ENCODE results near the gene CHEK2. TPM values are rescaled to one million over a fixed set of nuclear protein-coding genes. Genes with fewer than 3 reads are reported as not detected.
"Not testable (repeated sequence)": the region's sequence is repeated elsewhere in the genome, so short reads cannot be mapped to it uniquely, and the experiment has no call there.

The CHEK2 gene
- total RNA-seq, 2 donors from 2014 or later, result 7.5 to 8.3 TPM

- no peaks in the 10 kb centered on the region for H3K9me3 ChIP-seq (ENCODE audit: control insufficient read depth, low read length, poor library complexity, severe bottlenecking)
- H3K4me1 Mint-ChIP-seq, result no peaks in the 10 kb centered on the region
- ATAC-seq (no peak), DNase-seq (no peak)
- no peaks in the 10 kb centered on the region for H3K36me3 Mint-ChIP-seq (ENCODE audit: low read depth)
- H3K27me3 Mint-ChIP-seq, result no peaks in the 10 kb centered on the region
- H3K4me3 Mint-ChIP-seq, result no peak overlapping the region
- peak overlapping the region; percentile 60 for H3K27ac Mint-ChIP-seq
These were observed 38.2 kb downstream of the CHEK2 start for GRCh38 chr22:28703436-28703835.

- Mint-ChIP-seq H3K4me3 (no peak overlapping the region), H3K4me1 (no peaks in the 10 kb centered on the region), H3K36me3 (ENCODE audit: low read depth) (no peaks in the 10 kb centered on the region), H3K27me3 (no peaks in the 10 kb centered on the region), H3K27ac (no peak overlapping the region)
- no peaks in the 10 kb centered on the region for H3K9me3 ChIP-seq (ENCODE audit: control insufficient read depth, low read length, poor library complexity, severe bottlenecking)
- ATAC-seq, result no peak
- no peak for DNase-seq
These were observed 38.7 kb downstream of the CHEK2 start for GRCh38 chr22:28702891-28703290.

- not testable (repeated sequence) for DNase-seq; ATAC-seq; H3K36me3 Mint-ChIP-seq (ENCODE audit: low read depth); H3K27ac Mint-ChIP-seq; H3K9me3 ChIP-seq (ENCODE audit: control insufficient read depth, low read length, poor library complexity, severe bottlenecking); H3K4me1 Mint-ChIP-seq; H3K4me3 Mint-ChIP-seq; H3K27me3 Mint-ChIP-seq
These were observed 48.4 kb downstream of the CHEK2 start for GRCh38 chr22:28693041-28693760.

GRCh38 chr22:28689796-28690195, 51.8 kb downstream of the CHEK2 start:
- not testable (repeated sequence) for H3K27me3 Mint-ChIP-seq; ATAC-seq; H3K4me1 Mint-ChIP-seq; H3K27ac Mint-ChIP-seq; DNase-seq; H3K4me3 Mint-ChIP-seq; H3K9me3 ChIP-seq (ENCODE audit: control insufficient read depth, low read length, poor library complexity, severe bottlenecking); H3K36me3 Mint-ChIP-seq (ENCODE audit: low read depth)

GRCh38 chr22:28682966-28683365, 58.7 kb downstream of the CHEK2 start:
- not testable (repeated sequence) for H3K9me3 ChIP-seq (ENCODE audit: control insufficient read depth, low read length, poor library complexity, severe bottlenecking); H3K36me3 Mint-ChIP-seq (ENCODE audit: low read depth); H3K4me1 Mint-ChIP-seq; ATAC-seq; H3K27ac Mint-ChIP-seq; H3K4me3 Mint-ChIP-seq; DNase-seq
- H3K27me3 Mint-ChIP-seq, result peaks cover 28% of the 10 kb centered on the region

GRCh38 chr22:28680813-28681490, 60.7 kb downstream of the CHEK2 start:
- not testable (repeated sequence) for H3K4me3 Mint-ChIP-seq; DNase-seq; H3K9me3 ChIP-seq (ENCODE audit: control insufficient read depth, low read length, poor library complexity, severe bottlenecking); H3K4me1 Mint-ChIP-seq; H3K36me3 Mint-ChIP-seq (ENCODE audit: low read depth); ATAC-seq; H3K27ac Mint-ChIP-seq
- peaks cover 30% of the 10 kb centered on the region for H3K27me3 Mint-ChIP-seq

GRCh38 chr22:28679611-28680287, 61.9 kb downstream of the CHEK2 start, which contains the start of gene TTC28:
Gene TTC28 (minus strand): TSS chr22:28679840. CDS start chr22:28679723, 117 bp downstream.
- Mint-ChIP-seq H3K27me3 (peaks cover 41% of the 10 kb centered on the region), H3K4me3 (peak within 1 kb of the TSS; percentile 88), H3K27ac (peak within 1 kb of the TSS; percentile 61)
- not testable (repeated sequence) for H3K36me3 Mint-ChIP-seq (ENCODE audit: low read depth); H3K9me3 ChIP-seq (ENCODE audit: control insufficient read depth, low read length, poor library complexity, severe bottlenecking); ATAC-seq; H3K4me1 Mint-ChIP-seq
- DNase-seq, result peak in 1 of 3 donors; percentile 14

GRCh38 chr22:28678778-28679610, 62.6 kb downstream of the CHEK2 start:
- Mint-ChIP-seq H3K4me1 (peaks cover 12% of the 10 kb centered on the region), H3K27ac (peak overlapping the region; percentile 61), H3K27me3 (peaks cover 43% of the 10 kb centered on the region), H3K4me3 (peak overlapping the region; percentile 74)
- H3K36me3 Mint-ChIP-seq (ENCODE audit: low read depth); ATAC-seq; H3K9me3 ChIP-seq (ENCODE audit: control insufficient read depth, low read length, poor library complexity, severe bottlenecking): not testable (repeated sequence)
- peak in 1 of 3 donors; percentile 14 for DNase-seq

GRCh38 chr22:28678170-28678569, 63.5 kb downstream of the CHEK2 start:
- not testable (repeated sequence) for H3K36me3 Mint-ChIP-seq (ENCODE audit: low read depth); H3K27ac Mint-ChIP-seq; ATAC-seq; H3K9me3 ChIP-seq (ENCODE audit: control insufficient read depth, low read length, poor library complexity, severe bottlenecking); DNase-seq
- peak overlapping the region; percentile 74 for H3K4me3 Mint-ChIP-seq
- H3K4me1 Mint-ChIP-seq, result peaks cover 15% of the 10 kb centered on the region
- peaks cover 47% of the 10 kb centered on the region for H3K27me3 Mint-ChIP-seq

GRCh38 chr22:28674121-28674563, 67.5 kb downstream of the CHEK2 start:
- Mint-ChIP-seq H3K27me3 (peaks cover 36% of the 10 kb centered on the region), H3K4me3 (peak overlapping the region; percentile 61), H3K27ac (peak overlapping the region; percentile 89), H3K4me1 (peaks cover 14% of the 10 kb centered on the region), H3K36me3 (ENCODE audit: low read depth) (no peaks in the 10 kb centered on the region)
- ATAC-seq (peak; percentile 99), DNase-seq (peak in 1 of 3 donors; percentile 18)
- H3K9me3 ChIP-seq (ENCODE audit: control insufficient read depth, low read length, poor library complexity, severe bottlenecking), result no peaks in the 10 kb centered on the region

GRCh38 chr22:28670756-28671155, 70.9 kb downstream of the CHEK2 start:
- ATAC-seq, result no peak
- Mint-ChIP-seq H3K4me1 (peaks cover 14% of the 10 kb centered on the region), H3K27me3 (peaks cover 22% of the 10 kb centered on the region), H3K27ac (no peak overlapping the region), H3K36me3 (ENCODE audit: low read depth) (no peaks in the 10 kb centered on the region), H3K4me3 (no peak overlapping the region)
- H3K9me3 ChIP-seq (ENCODE audit: control insufficient read depth, low read length, poor library complexity, severe bottlenecking), result no peaks in the 10 kb centered on the region
- DNase-seq, result no peak

- Mint-ChIP-seq H3K4me1 (peaks cover 14% of the 10 kb centered on the region), H3K4me3 (no peak overlapping the region), H3K27me3 (peaks cover 17% of the 10 kb centered on the region), H3K36me3 (ENCODE audit: low read depth) (no peaks in the 10 kb centered on the region), H3K27ac (no peak overlapping the region)
- H3K9me3 ChIP-seq (ENCODE audit: control insufficient read depth, low read length, poor library complexity, severe bottlenecking), result no peaks in the 10 kb centered on the region
- DNase-seq, result no peak
- no peak for ATAC-seq
These were observed 71.5 kb downstream of the CHEK2 start for GRCh38 chr22:28670161-28670560.
